Measurements from ENCODE around the gene GALNT14. TPM values are rescaled to one million over a fixed set of nuclear protein-coding genes. Genes with fewer than 3 reads are reported as not detected.

GALNT14 gene
- total and polyA plus RNA-seq, 2 of the 8 experiments (the other 6 are each of a cell fraction or from before 2014, with no cell fraction given), result 13.0 to 13.7 TPM

GRCh38 chr2:31110431-31110830 lies 27.8 kb downstream of the GALNT14 start (continued):
- TF ChIP-seq, protein P1, sequence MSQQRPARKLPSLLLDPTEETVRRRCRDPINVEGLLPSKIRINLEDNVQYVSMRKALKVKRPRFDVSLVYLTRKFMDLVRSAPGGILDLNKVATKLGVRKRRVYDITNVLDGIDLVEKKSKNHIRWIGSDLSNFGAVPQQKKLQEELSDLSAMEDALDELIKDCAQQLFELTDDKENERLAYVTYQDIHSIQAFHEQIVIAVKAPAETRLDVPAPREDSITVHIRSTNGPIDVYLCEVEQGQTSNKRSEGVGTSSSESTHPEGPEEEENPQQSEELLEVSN (IDR thresholded peaks at IDR 0.05), result no peak
- TF ChIP-seq POLR2A (IDR thresholded peaks at IDR 0.05; ENCODE audit: control extremely low read depth in 1 of 2, low read depth in 2 of 2, low read length in 2 of 2) (no peak), ZNF274 (IDR thresholded peaks at IDR 0.05; ENCODE audit: borderline replicate concordance, extremely low read depth, low read length) (no peak), ASH2L (IDR thresholded peaks at IDR 0.05; ENCODE audit: low read length) (no peak), GABPA (IDR thresholded peaks at IDR 0.05; ENCODE audit: borderline replicate concordance, insufficient read depth, low read length) (no peak)

Measured in H1 (cell line).